Endodermal cell (in vitro differentiated cells): ENCODE data around the gene RASSF7. TPM values are rescaled to one million over a fixed set of nuclear protein-coding genes. Genes with fewer than 3 reads are reported as not detected.

Source experiments
- DNase-seq: peaks from one replicate; pipeline ENCODE4 v3.0.0-alpha.2; 2017
- H3K27ac ChIP-seq: 2 replicates; pipeline ENCODE4 v1.5.1; 2013; ENCODE audit warnings: mild to moderate bottlenecking, low read depth, low read length, moderate library complexity
- H3K27me3 ChIP-seq: 2 replicates; pipeline ENCODE4 v1.6.1; 2013; ENCODE audit warnings: mild to moderate bottlenecking, low read length, moderate library complexity; ENCODE audit not compliant: insufficient read depth, control insufficient read depth, poor library complexity, severe bottlenecking
- H3K36me3 ChIP-seq: 2 replicates; pipeline ENCODE4 v1.7.0; 2013; ENCODE audit warnings: mild to moderate bottlenecking, low read length, moderate library complexity; ENCODE audit not compliant: control insufficient read depth, insufficient read depth
- H3K4me1 ChIP-seq: one replicate; pipeline ENCODE4 v1.7.0; 2013; ENCODE audit warnings: low read length; ENCODE audit not compliant: control insufficient read depth, insufficient read depth
- H3K4me3 ChIP-seq: 2 replicates; pipeline ENCODE4 v1.5.1; 2013; ENCODE audit warnings: mild to moderate bottlenecking, low read length, moderate library complexity
- H3K9ac ChIP-seq: 2 replicates; pipeline ENCODE4 v1.6.1; 2013; ENCODE audit warnings: mild to moderate bottlenecking, low read length, moderate library complexity; ENCODE audit not compliant: poor library complexity, severe bottlenecking; ENCODE audit errors: extremely low read depth
- H3K9me3 ChIP-seq: 2 replicates; pipeline ENCODE4 v1.6.1; 2013; ENCODE audit warnings: mild to moderate bottlenecking, low read length, moderate library complexity; ENCODE audit not compliant: control insufficient read depth
- H3K27ac Mint-ChIP-seq: 2 replicates; pipeline ENCODE4 v1.8.0; 2020; ENCODE audit warnings: mixed read lengths
- H3K27me3 Mint-ChIP-seq: 2 replicates; pipeline ENCODE4 v1.8.0; 2021; ENCODE audit warnings: mild to moderate bottlenecking, mixed read lengths; ENCODE audit not compliant: insufficient read depth
- H3K36me3 Mint-ChIP-seq: 2 replicates; pipeline ENCODE4 v1.8.0; 2020; ENCODE audit warnings: low read depth, mixed read lengths
- H3K4me1 Mint-ChIP-seq: 2 replicates; pipeline ENCODE4 v1.8.0; 2020; ENCODE audit warnings: mixed read lengths
- H3K4me3 Mint-ChIP-seq: 2 replicates; pipeline ENCODE4 v1.8.0; 2020; ENCODE audit warnings: mild to moderate bottlenecking, moderate library complexity, mixed read lengths
- H3K9me3 Mint-ChIP-seq: 2 replicates; pipeline ENCODE4 v1.8.0; 2020; ENCODE audit warnings: mild to moderate bottlenecking, mixed read lengths
- WGBS, 2 experiments: methylation state at CpG; one replicate each; pipeline versions ENCODE4 v1.1.5 to v1.1.7; 2013; ENCODE audit warnings: missing lambda C conversion rate in 2 of 2, mixed read lengths in 1 of 2; ENCODE audit not compliant: insufficient coverage in 1 of 2, insufficient read length in 1 of 2; 5-methylcytosine and 5-hydroxymethylcytosine counted together
- total RNA-seq, 2 donors: library from RNA; stranded (reverse); fragmentation: NEBNext Ultra II Directional in 1 of 2; extraction: Animal tissue kit (Norgen Biotek cat#: 25700) in 1 of 2; gene quantifications; 2 replicates in 1 of 2; 3 replicates in 1 of 2; pipeline ENCODE4 v1.2.1, GENCODE V29; 2021
- TF ChIP-seq, protein P1 (sequence below): fragments of 200-600 bp; sonication (generic); conservative IDR thresholded peaks from 2 replicates; pipeline ENCODE4 v1.5.0; 2021; ENCODE audit warnings: antibody characterized with exemption, mild to moderate bottlenecking

The RASSF7 gene
- total RNA-seq, 2 donors from 2014 or later = 34.2 to 36.3 TPM

DNA sequence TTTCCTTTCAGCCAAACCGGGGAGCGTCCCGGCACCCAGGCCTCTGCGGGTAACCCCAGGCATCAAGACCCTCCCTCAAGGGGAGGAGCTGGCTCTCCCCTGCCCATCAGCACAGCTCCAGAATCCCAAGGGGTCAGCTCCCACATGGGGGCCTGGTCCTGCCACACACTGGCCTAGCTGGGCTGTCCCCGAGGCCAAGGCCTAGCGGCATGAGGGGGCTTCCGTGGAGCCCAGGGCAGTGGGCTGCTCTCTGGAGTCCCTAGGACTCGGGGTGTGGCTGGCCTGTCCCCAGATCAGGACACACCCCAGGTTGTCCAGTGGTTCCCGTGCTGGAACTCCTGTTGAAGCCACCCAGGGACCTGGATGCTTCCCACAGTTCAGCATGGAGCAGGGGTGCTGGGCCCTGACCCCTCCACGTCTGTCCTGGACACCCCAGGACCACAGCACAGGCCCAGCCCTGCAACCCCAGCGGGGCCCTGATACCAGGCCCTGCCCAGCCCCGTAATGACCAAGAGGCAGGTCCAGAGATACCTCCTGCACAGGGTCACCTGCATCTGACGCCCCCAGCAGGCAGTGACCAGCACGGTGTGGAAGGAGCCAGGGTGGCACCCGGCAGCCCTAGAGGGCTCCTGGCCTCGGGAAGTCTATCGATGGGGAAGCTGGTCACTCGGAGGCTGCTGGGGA is 30.9 kb upstream of the RASSF7 start:
- Histone ChIP-seq H3K4me1 (no peaks in the 10 kb centered on the region), H3K27ac (no peak overlapping the region), H3K36me3 (peaks cover 8% of the 10 kb centered on the region), H3K4me3 (no peak overlapping the region), H3K9me3 (no peaks in the 10 kb centered on the region), H3K27me3 (no peaks in the 10 kb centered on the region), H3K9ac (no peak overlapping the region)
- Mint-ChIP-seq H3K4me3 (no peak overlapping the region), H3K36me3 (peaks cover 10% of the 10 kb centered on the region), H3K9me3 (no peaks in the 10 kb centered on the region), H3K4me1 (no peaks in the 10 kb centered on the region), H3K27me3 (no peaks in the 10 kb centered on the region), H3K27ac (no peak overlapping the region)
- no peak for DNase-seq
- WGBS, 2 experiments = 93 to 94% methylated on average over 11 to 18 of the region's 18 CpGs
- TF ChIP-seq, protein P1, sequence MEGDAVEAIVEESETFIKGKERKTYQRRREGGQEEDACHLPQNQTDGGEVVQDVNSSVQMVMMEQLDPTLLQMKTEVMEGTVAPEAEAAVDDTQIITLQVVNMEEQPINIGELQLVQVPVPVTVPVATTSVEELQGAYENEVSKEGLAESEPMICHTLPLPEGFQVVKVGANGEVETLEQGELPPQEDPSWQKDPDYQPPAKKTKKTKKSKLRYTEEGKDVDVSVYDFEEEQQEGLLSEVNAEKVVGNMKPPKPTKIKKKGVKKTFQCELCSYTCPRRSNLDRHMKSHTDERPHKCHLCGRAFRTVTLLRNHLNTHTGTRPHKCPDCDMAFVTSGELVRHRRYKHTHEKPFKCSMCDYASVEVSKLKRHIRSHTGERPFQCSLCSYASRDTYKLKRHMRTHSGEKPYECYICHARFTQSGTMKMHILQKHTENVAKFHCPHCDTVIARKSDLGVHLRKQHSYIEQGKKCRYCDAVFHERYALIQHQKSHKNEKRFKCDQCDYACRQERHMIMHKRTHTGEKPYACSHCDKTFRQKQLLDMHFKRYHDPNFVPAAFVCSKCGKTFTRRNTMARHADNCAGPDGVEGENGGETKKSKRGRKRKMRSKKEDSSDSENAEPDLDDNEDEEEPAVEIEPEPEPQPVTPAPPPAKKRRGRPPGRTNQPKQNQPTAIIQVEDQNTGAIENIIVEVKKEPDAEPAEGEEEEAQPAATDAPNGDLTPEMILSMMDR = no peak

DNA sequence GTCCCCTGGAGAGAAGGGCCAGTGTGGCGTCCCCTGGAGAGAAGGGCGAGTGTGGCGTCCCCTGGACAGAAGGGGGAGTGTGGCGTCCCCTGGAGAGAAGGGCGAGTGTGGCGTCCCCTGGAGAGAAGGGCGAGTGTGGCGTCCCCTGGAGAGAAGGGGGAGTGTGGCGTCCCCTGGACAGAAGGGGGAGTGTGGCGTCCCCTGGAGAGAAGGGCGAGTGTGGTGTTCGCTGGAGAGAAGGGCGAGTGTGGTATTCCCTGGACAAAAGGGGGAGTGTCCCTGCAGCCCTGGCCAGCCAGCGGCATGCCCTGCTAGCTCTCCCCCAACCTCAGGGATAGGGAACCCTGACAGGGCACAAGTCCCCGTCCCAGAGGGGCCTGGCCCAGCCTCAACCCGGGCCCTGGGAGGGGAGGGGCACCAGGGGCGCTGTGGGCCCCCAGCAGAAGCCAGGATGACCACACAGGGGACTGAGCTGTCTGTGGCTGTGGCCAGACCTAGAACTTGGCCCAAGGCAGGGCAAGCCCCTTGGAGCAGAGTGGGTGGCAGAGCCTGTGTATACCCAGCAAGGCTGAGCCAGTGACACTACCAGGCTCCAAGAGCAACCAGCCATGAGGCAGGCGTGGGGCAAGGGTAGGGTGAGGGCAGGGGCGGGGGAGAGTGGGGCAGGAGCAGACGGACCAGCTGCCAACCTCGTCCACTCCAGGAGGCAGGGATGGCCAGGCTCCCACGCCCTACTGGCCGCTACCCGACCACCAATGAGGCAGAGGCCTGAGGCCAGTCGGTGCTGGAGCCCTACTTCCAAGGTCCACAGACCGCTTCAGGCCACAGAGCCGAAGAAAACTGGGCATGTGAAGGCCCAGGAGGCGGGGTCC is 29.6 kb upstream of the RASSF7 start:
- Histone ChIP-seq H3K9me3 (no peaks in the 10 kb centered on the region), H3K27me3 (no peaks in the 10 kb centered on the region), H3K9ac (no peak overlapping the region), H3K4me1 (no peaks in the 10 kb centered on the region), H3K4me3 (no peak overlapping the region), H3K36me3 (peaks cover 8% of the 10 kb centered on the region), H3K27ac (peak overlapping the region; percentile 24)
- WGBS, 2 experiments = 95 to 96% methylated on average over 14 to 28 of the region's 28 CpGs
- Mint-ChIP-seq H3K9me3 (no peaks in the 10 kb centered on the region), H3K27ac (no peak overlapping the region), H3K27me3 (peaks cover 2% of the 10 kb centered on the region), H3K4me3 (no peak overlapping the region), H3K4me1 (no peaks in the 10 kb centered on the region), H3K36me3 (peaks cover 10% of the 10 kb centered on the region)
- TF ChIP-seq, protein P1 = no peak
- DNase-seq = peak; percentile 35

DNA sequence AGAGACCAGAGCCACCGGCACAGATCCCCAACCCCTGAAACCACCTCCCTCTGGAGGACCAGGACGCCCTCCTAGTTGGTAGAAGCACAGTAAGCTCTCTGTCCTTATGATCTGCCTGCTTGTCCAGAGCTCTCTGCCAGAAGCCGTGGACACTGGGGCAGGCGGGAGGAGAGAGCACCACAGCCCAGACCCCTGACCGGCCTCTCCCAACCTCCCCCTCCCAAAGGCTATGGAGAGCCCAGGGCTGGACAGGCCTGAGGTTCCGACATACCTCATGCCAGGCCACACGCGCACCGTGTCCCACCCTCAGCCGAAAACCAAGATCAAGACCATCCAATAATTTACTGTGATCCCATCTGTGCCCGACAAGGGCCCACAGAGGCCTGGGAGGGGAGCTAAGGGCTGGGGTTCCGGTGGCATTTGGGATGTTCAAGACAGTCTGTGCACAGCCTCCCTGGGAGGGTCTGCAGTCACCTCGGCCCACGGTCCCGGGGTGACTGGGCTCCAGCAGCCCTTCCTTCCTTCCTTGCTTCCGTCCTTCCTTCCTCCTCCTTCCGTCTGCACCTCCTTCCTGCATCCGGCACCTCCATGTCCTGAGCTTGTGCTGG is 28.7 kb upstream of the RASSF7 start:
- Mint-ChIP-seq H3K9me3 (no peaks in the 10 kb centered on the region), H3K4me3 (no peak overlapping the region), H3K27ac (no peak overlapping the region), H3K27me3 (peaks cover 6% of the 10 kb centered on the region), H3K4me1 (no peaks in the 10 kb centered on the region), H3K36me3 (peaks cover 10% of the 10 kb centered on the region)
- H3K9ac ChIP-seq = no peak overlapping the region
- no peak overlapping the region for H3K4me3 ChIP-seq
- no peaks in the 10 kb centered on the region for H3K27me3 ChIP-seq
- H3K36me3 ChIP-seq = peaks cover 8% of the 10 kb centered on the region
- TF ChIP-seq, protein P1 = no peak
- peak; percentile 37 for DNase-seq
- 95 to 96% methylated on average over 9 to 18 of the region's 18 CpGs for WGBS, 2 experiments
- H3K27ac ChIP-seq = no peak overlapping the region
- no peaks in the 10 kb centered on the region for H3K9me3 ChIP-seq
- H3K4me1 ChIP-seq = no peaks in the 10 kb centered on the region
